Neural cell (in vitro differentiated cells): Measurements from ENCODE around the gene KLF13. TPM values are rescaled to one million over a fixed set of nuclear protein-coding genes. Genes with fewer than 3 reads are reported as not detected.
A peak's percentile ranks its signal among the peaks of the same experiment; 100 is the strongest.

Source experiments
- H2AFZ ChIP-seq: fragments of 200-600, 300-800 bp; sonication (generic), shearing (Covaris generic); 2 replicates; pipeline ENCODE4 v1.6.0; 2014; ENCODE audit warnings: low read depth, mild to moderate bottlenecking, antibody characterized with exemption, low read length, moderate library complexity
- H3F3A ChIP-seq: fragments of 200-600 bp; shearing (Covaris generic); 2 replicates; pipeline ENCODE4 v1.6.1; 2016; ENCODE audit warnings: mild to moderate bottlenecking, moderate library complexity, mixed read lengths, antibody characterized with exemption, low read length; ENCODE audit not compliant: insufficient read depth, poor library complexity, severe bottlenecking
- H3K27ac ChIP-seq: fragments of 200-600, 300-800 bp; sonication (generic), shearing (Covaris generic); 2 replicates; pipeline ENCODE4 v1.5.1; 2014; ENCODE audit warnings: mild to moderate bottlenecking, low read length, moderate library complexity
- H3K27me3 ChIP-seq: fragments of 300-800, 200-600 bp; sonication (generic), shearing (Covaris generic); 2 replicates; pipeline ENCODE4 v1.6.0; 2014; ENCODE audit warnings: mild to moderate bottlenecking, low read depth, low read length, moderate library complexity; ENCODE audit not compliant: insufficient read depth
- H3K36me3 ChIP-seq: fragments of 300-800, 200-600 bp; sonication (generic), shearing (Covaris generic); 2 replicates; pipeline ENCODE4 v1.5.1; 2014; ENCODE audit warnings: mild to moderate bottlenecking, antibody characterized with exemption, low read length, moderate library complexity; ENCODE audit not compliant: insufficient read depth
- H3K4me2 ChIP-seq: fragments of 300-800, 200-600 bp; sonication (generic), shearing (Covaris generic); 2 replicates; pipeline ENCODE4 v1.6.0; 2014; ENCODE audit warnings: mild to moderate bottlenecking, low read length
- H3K4me3 ChIP-seq: fragments of 300-800, 200-600 bp; sonication (generic), shearing (Covaris generic); 2 replicates; pipeline ENCODE4 v1.5.1; 2014; ENCODE audit warnings: mild to moderate bottlenecking, low read length, moderate library complexity
- H3K79me2 ChIP-seq: fragments of 200-600 bp; shearing (Covaris generic); replicated peaks from 2 replicates; pipeline ENCODE4 v1.6.0; 2014; ENCODE audit warnings: mild to moderate bottlenecking, low read length, moderate library complexity; ENCODE audit not compliant: insufficient read depth
- H3K9ac ChIP-seq: fragments of 300-800, 200-600 bp; sonication (generic), shearing (Covaris generic); 2 replicates; pipeline ENCODE4 v1.6.1; 2016; ENCODE audit warnings: mild to moderate bottlenecking, low read length, mixed read lengths
- H3K9me2 ChIP-seq: fragments of 200-600 bp; shearing (Covaris generic); 2 replicates; pipeline ENCODE4 v1.6.1; 2016; ENCODE audit warnings: mild to moderate bottlenecking, low read length, mixed read lengths; ENCODE audit not compliant: insufficient read depth
- H3K9me3 ChIP-seq: fragments of 200-600, 300-800 bp; sonication (generic), shearing (Covaris generic); 2 replicates; pipeline ENCODE4 v1.6.1; 2016; ENCODE audit warnings: mild to moderate bottlenecking, mixed run types, low read length, moderate library complexity, mixed read lengths
- H4K20me1 ChIP-seq: fragments of 200-600 bp; shearing (Covaris generic); 2 replicates; pipeline ENCODE4 v1.6.1; 2016; ENCODE audit warnings: mild to moderate bottlenecking, mixed run types; ENCODE audit not compliant: insufficient read depth
- CTCF ChIP-seq: fragments of 450-650 bp; IDR thresholded peaks from 2 replicates; pipeline ENCODE4 v1.5.1; 2014; ENCODE audit warnings: antibody characterized with exemption, mild to moderate bottlenecking, moderate library complexity; ENCODE audit not compliant: poor library complexity, severe bottlenecking
- EP300 ChIP-seq: fragments of 450-650 bp; conservative IDR thresholded peaks from 2 replicates; pipeline ENCODE4 v1.6.1; 2014; ENCODE audit warnings: antibody characterized with exemption, mild to moderate bottlenecking, moderate library complexity; ENCODE audit not compliant: poor library complexity, severe bottlenecking
- EZH2 ChIP-seq: fragments of 200-600, 300-800 bp; shearing (Covaris generic), sonication (generic); IDR thresholded peaks from 2 replicates; pipeline ENCODE4 v1.6.1; 2014; ENCODE audit warnings: antibody characterized with exemption, low read length, borderline replicate concordance, mild to moderate bottlenecking; ENCODE audit not compliant: insufficient read depth, poor library complexity, severe bottlenecking
- MXI1 ChIP-seq: fragments of 450-650 bp; conservative IDR thresholded peaks from 2 replicates; pipeline ENCODE4 v1.6.1; 2014; ENCODE audit warnings: antibody characterized with exemption, mild to moderate bottlenecking; ENCODE audit not compliant: poor library complexity, severe bottlenecking
- POLR2AphosphoS5 ChIP-seq: IDR thresholded peaks from 2 replicates; pipeline ENCODE4 v1.6.1; 2012
- RAD21 ChIP-seq: fragments of 450-650 bp; conservative IDR thresholded peaks from 2 replicates; pipeline ENCODE4 v1.6.1; 2014; ENCODE audit warnings: antibody characterized with exemption, mild to moderate bottlenecking, moderate library complexity
- REST ChIP-seq: IDR thresholded peaks from 2 replicates; pipeline ENCODE4 v1.6.1; 2012; ENCODE audit warnings: borderline replicate concordance
- SMC3 ChIP-seq: fragments of 450-650 bp; conservative IDR thresholded peaks from 2 replicates; pipeline ENCODE4 v1.6.1; 2014; ENCODE audit warnings: antibody characterized with exemption, mild to moderate bottlenecking, moderate library complexity; ENCODE audit not compliant: poor library complexity
- TAF1 ChIP-seq: IDR thresholded peaks from 2 replicates; pipeline ENCODE4 v1.6.1; 2012; ENCODE audit warnings: low read depth
- polyA plus RNA-seq: library from polyadenylated mRNA; depleted of rRNA; stranded (reverse); fragments of >200 nt; gene quantifications from 2 replicates; pipeline ENCODE4 v1.2.3, GENCODE V29; 2014

Gene KLF13
- polyA plus RNA-seq, 1 donor from 2014 or later, result 17.0 TPM

- no peaks in the 10 kb centered on the region for H4K20me1 ChIP-seq
- no peaks in the 10 kb centered on the region for H3F3A ChIP-seq
- H3K9me3 ChIP-seq, result no peaks in the 10 kb centered on the region
- no peaks in the 10 kb centered on the region for H3K27me3 ChIP-seq
- H3K27ac ChIP-seq, result peak overlapping the region; percentile 83
- no peaks in the 10 kb centered on the region for H3K36me3 ChIP-seq
- H3K79me2 ChIP-seq, result no peaks in the 10 kb centered on the region
- peak overlapping the region; percentile 65 for H3K4me2 ChIP-seq
- H3K9me2 ChIP-seq, result no peaks in the 10 kb centered on the region
- peak overlapping the region; percentile 19 for H3K4me3 ChIP-seq
- peak; percentile 49 for TF ChIP-seq EP300
- TF ChIP-seq REST, result no peak
- peak; percentile 54 for TF ChIP-seq CTCF
- no peak for TF ChIP-seq EZH2
- no peak for TF ChIP-seq TAF1
- TF ChIP-seq MXI1, result no peak
- peak; percentile 40 for TF ChIP-seq POLR2AphosphoS5
- peak; percentile 57 for TF ChIP-seq RAD21
- peak; percentile 44 for TF ChIP-seq SMC3
- H3K9ac ChIP-seq, result peak overlapping the region; percentile 60
- peak overlapping the region; percentile 46 for H2AFZ ChIP-seq
Measured at GRCh38 chr15:31304751-31305365, 21.8 kb upstream of the KLF13 start.

- H3F3A ChIP-seq, result no peaks in the 10 kb centered on the region
- TF ChIP-seq EZH2 (no peak), EP300 (no peak), MXI1 (no peak), RAD21 (no peak), SMC3 (no peak), TAF1 (no peak), REST (no peak), POLR2AphosphoS5 (no peak), CTCF (no peak)
- H2AFZ ChIP-seq, result no peak overlapping the region
- peak overlapping the region; percentile 19 for H3K4me3 ChIP-seq
- peak overlapping the region; percentile 60 for H3K9ac ChIP-seq
- no peak overlapping the region for H3K4me2 ChIP-seq
- H3K9me2 ChIP-seq, result no peaks in the 10 kb centered on the region
- H4K20me1 ChIP-seq, result no peaks in the 10 kb centered on the region
- no peaks in the 10 kb centered on the region for H3K27me3 ChIP-seq
- H3K9me3 ChIP-seq, result no peaks in the 10 kb centered on the region
- peak overlapping the region; percentile 83 for H3K27ac ChIP-seq
- H3K36me3 ChIP-seq, result no peaks in the 10 kb centered on the region
- H3K79me2 ChIP-seq, result no peaks in the 10 kb centered on the region
Measured at GRCh38 chr15:31305375-31305774, 21.3 kb upstream of the KLF13 start.
